Measurements from ENCODE around the gene H3-3A.

The H3-3A gene

GRCh38 chr1:226111883-226112261 is 49.4 kb downstream of the H3-3A start:
- DNase-seq (ENCODE audit: low read depth) = no peak

- DNase-seq (ENCODE audit: low read depth) = no peak
Measured at GRCh38 chr1:226112626-226113025, 50.1 kb downstream of the H3-3A start.

DNA sequence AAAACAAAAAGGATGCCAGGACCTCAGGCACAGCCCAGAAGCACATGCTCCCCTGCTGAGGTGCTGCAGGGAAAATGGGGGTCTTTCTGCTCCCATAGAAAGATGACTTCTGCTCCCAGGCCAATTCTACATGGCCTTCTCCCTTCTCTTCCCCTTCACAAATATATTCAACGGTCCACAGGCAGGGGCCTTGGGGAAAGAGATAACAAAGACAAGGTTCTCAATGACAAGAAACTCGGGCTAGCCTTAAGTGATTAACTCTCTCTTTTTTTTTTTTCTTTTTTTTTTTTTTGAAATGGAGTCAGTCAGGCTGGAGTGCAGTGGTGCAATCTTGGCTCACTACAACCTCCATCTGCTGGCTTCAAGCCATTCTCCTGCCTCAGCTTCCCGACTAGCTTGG is 54.2 kb downstream of the H3-3A start:
- DNase-seq (ENCODE audit: low read depth) = no peak

DNA sequence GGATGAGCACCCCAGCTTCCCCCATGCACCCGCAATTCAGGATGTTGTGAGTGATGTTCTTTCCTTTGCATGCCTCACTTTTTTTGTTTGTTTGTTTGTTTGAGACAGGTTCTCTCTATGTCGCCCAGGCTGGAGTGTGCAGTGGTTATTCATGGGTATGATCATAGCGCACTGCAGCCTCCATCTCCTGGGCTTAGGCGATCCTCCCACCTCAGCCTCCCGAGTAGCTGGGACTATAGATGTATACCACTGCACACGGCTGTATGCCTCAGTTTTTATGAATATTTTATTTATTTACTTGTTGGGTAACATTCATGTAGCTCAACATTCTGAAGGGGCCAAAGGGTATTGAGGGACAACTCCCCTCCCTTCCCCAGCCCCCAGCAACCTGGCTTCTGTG is 54.8 kb downstream of the H3-3A start:
- DNase-seq (ENCODE audit: low read depth) = no peak

DNA sequence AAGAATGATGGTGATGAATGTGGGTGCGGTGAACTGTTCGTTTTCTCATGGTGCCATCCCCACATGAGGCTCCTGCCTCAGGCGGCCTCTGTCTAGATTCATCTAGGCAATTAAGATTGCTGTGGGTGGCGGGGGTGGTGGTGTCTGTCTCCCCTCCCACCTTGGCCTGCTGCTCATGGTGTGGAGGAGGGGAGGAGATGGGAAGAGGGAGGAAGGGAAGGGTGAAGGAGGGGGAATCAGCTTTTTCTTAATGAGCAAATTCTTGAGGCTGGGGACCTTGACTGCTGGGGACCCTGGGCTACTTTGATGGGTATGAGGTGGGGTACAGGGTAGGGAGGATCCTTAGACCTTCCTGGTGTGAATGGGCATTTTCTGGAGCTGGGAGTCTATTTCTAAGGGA is 55.8 kb downstream of the H3-3A start:
- no peak for DNase-seq (ENCODE audit: low read depth)

DNA sequence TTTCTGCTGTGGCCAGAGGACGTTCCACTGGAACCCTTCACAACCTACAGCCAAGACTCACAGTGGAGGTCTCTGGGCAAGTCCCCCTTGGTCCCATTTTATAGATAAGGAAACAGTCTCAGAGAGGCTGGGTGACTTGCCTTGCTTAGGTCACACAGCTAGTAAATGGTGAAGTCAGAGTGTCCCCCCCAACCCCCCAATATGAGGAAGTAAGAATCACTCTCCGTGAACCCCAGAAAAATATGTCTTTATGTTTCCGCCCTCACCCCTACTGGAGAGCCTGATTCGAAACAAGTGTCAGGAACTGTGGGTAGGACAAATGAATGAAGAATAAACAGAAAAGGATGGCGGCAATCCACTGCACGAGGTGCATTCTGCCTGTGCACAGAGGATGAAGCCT is 56.7 kb downstream of the H3-3A start:
- DNase-seq (ENCODE audit: low read depth) = no peak

- DNase-seq (ENCODE audit: low read depth) = no peak
Measured at GRCh38 chr1:226120398-226120797, 57.9 kb downstream of the H3-3A start.

GRCh38 chr1:226121049-226121586 is 58.6 kb downstream of the H3-3A start:
- no peak for DNase-seq (ENCODE audit: low read depth)

Data from amniotic epithelial cell (primary cell).